ENCODE data around the gene SYCP2.

- TF ChIP-seq CTCF (conservative IDR thresholded peaks at IDR 0.05) (no peak), ZFX (IDR thresholded peaks at IDR 0.05) (no peak)
Observed at GRCh38 chr20:59912609-59913008, 20.8 kb downstream of the SYCP2 start.

Measured in C4-2B (cell line).